HG03097 (cell line): Measurements from ENCODE around the gene ZNF37A.
"Not testable (repeated sequence)": the region's sequence is repeated elsewhere in the genome, so short reads cannot be mapped to it uniquely, and the experiment has no call there.

ENCODE experiments used
- ATAC-seq: cut with Tn5 transposase; IDR thresholded peaks from one replicate; pipeline ENCODE4 v1.9.1; 2021; ENCODE audit not compliant: unreplicated experiment, low FRiP score

The ZNF37A gene

DNA sequence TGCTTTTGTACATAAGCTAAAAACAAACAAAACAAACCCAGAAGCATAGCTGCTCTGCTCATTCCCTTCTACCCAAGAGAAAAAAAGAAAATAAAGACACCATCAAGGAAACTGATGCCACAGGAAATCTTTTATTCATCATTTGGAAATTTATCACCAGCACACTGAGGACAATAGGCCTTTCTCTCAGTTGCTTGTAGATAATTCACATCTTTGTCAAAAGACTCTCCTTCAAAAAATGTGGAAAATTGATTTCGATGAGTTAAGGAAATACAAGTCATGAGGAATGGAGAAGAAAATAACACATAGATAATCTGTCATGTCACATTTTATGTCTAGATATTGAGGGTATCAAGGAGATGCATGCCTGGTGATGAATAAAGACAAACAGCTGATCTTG, 53.5 kb downstream of the ZNF37A start:
- no peak for ATAC-seq

GRCh38 chr10:38150891-38151463, 56.8 kb downstream of the ZNF37A start:
- not testable (repeated sequence) for ATAC-seq

DNA sequence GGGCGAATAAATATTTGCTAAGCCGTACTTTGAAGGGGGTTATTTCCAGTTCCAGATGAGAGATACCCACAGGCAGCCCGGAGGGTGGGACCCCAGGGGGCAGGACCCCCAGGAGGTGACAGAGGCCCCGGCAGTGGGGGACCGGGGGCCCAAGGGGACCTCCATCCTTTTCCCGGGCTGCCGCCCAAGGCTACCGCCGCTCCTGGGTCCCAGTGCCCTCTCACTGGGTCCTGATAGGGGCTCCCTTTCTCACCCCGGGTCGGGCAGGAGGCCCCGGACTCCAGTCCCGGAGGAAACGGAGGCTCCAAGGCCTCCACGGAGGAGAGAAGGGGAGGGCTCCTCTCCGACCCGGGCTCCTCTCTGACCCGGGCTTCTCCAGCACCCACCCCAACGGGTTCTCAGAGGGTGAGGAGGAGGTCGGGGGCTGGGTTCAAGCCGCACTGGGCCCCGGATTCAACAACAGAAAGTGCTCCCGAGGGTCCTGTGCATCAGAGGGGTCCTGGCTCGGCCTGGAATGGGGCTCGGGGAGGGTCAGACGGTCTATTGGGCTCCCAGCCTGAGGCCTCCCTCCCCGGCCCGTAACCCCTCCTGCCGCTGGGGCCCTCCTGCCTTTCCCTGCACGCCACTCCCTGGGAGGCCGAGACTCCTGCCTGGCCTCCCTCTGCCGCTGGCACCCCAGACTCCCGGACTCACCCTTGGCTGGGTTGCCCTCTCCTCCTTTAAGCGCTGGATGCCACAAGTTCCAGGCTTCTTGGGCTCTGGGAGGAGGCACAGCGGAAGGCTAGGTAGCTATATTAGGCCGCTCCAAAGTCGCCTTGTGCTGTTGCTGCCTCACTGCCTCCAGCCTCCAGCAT, 62.5 kb downstream of the ZNF37A start:
- no peak for ATAC-seq

DNA sequence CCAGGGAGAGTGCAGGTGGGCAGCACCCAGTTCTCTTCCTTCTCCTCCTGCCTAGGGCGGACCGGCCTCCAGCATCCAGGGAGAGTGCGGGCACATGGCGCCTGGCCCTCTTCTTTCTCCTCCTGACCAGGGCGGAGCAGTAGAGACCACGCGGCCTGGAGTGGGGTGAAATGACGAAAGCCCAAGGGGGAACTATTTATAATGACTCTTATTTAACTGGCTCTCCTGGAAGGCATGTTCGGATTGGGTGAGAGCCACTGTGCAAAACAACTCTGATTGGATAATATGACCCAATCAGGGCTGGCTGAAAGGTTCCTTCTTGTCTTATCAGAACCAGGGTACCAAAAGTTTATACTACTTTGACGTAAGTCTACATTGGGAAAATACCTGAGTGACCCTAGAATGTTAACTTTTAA, 63.1 kb downstream of the ZNF37A start:
- ATAC-seq = no peak

DNA sequence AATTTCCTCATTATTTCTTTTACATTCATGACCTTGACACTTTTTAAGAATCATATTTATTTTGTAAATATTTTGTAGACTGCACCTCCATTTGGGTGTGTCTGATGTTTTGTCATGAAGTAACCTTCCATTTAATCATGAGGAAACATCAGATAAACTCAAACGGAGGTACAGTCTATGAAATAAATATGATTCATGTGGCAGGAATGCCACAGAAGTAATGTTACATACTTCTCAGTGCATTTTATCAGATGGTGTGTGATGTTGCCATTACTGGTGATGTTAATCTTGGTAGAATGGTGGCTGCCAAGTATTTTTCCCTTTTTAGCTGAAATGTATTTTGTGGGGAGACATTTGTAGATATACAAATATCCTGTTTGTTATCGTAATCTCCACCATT, 64.9 kb downstream of the ZNF37A start:
- ATAC-seq = no peak

DNA sequence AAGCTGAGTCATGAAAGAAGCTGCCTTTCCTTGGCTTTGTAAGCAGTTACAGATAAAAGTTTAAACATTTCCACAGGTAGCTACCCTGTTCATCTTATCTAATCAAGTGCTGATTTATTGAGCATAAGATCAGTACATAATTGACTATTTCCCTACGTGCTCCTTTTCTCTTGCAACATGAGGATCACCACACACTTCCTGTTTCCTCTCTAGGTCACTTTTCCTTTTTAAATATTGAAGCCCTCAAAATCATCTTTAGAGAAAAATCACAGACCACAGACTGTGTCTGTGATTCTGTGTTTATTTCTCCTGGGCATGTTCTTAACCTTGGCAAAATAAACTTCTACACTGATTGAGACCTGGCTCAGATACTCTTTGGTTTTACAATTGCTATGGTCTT, 69.5 kb downstream of the ZNF37A start:
- no peak for ATAC-seq

DNA sequence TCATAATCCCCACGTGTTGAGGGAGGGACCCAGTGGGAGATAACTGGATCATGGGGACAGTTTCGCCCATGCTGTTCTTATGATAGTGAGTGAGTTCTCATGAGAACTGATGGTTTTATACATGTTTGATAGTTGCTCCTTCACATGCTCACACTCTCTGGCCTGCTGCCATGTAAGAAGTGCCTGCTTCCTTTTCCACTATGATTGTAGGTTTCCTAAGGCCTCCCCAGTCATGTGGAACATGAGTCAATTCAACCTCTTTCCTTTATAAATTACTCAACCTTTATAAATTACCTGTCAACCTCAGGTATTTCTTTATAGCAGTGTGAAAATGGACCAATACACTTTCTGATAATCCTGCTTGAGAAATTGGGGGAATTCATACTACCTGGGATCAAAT, 80.2 kb downstream of the ZNF37A start:
- ATAC-seq = no peak

DNA sequence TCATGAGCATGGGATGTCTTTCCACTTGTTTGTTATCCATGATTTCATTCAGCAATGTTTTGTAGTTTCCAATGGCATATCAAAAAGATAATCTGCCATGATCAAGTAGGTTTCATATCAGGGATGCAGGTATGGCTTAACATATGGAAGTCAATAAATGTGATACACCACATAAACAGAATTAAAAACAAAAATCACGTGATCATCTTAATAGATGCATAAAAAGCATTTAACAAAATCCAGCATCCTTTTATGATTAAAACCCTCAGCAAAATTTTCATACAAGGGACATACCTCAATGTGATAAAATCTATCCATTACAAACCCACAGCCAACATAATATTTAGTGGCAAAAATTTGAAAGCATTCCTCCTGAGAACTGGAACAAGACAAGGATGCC, 90.3 kb downstream of the ZNF37A start:
- no peak for ATAC-seq
